ENCODE data around the gene OPRD1. TPM values are rescaled to one million over a fixed set of nuclear protein-coding genes. Genes with fewer than 3 reads are reported as not detected.

Gene OPRD1
- total RNA-seq, 1 experiment from 2014 or later, result not detected

- intact Hi-C loops (cut with micrococcal nuclease; ENCODE audit: unreplicated experiment), result no loop called here
- H3F3A ChIP-seq (ENCODE audit: insufficient read depth, low read depth), result peaks cover 7% of the 10 kb centered on the region; the same call in 1 of the 2 replicates
Observed at GRCh38 chr1:28796352-28797211, 15.4 kb upstream of the OPRD1 start.

GRCh38 chr1:28800324-28800723, 11.6 kb upstream of the OPRD1 start:
- Histone ChIP-seq H2AFZ (no peak overlapping the region), H3K4me2 (no peak overlapping the region), H3K9me2 (ENCODE audit: insufficient read depth) (no peaks in the 10 kb centered on the region), H4K20me1 (ENCODE audit: insufficient read depth) (no peaks in the 10 kb centered on the region), H3K27me3 (ENCODE audit: insufficient read depth, low read depth) (no peaks in the 10 kb centered on the region), H3K36me3 (ENCODE audit: low read depth) (no peaks in the 10 kb centered on the region), H3F3A (ENCODE audit: insufficient read depth, low read depth) (peaks cover 7% of the 10 kb centered on the region; the same call in 1 of the 2 replicates), H3K27ac (no peak overlapping the region), H3K79me2 (ENCODE audit: low read depth) (no peaks in the 10 kb centered on the region), H3K9me3 (ENCODE audit: insufficient read depth, low read depth) (no peaks in the 10 kb centered on the region), H3K4me1 (replicated peaks; ENCODE audit: insufficient read depth) (peaks cover 12% of the 10 kb centered on the region), H3K4me3 (no peak overlapping the region)
- no TSS peak for BruUV-seq (replicated peaks)
- ChIA-PET POLR2A (ENCODE audit: unreplicated experiment) (no interaction called here), CTCF (no interaction called here)
- no peak for TF ChIP-seq EZH2 (IDR thresholded peaks at IDR 0.05; ENCODE audit: low read depth)
- no peak for TF ChIP-seq CTCF (conservative IDR thresholded peaks at IDR 0.05)
- intact Hi-C loops (cut with micrococcal nuclease; ENCODE audit: unreplicated experiment), result no loop called here
- no peak for DNase-seq

More at GRCh38 chr1:28796352-28797211, 15.4 kb upstream of the OPRD1 start:
- H3K27me3 ChIP-seq (ENCODE audit: insufficient read depth, low read depth), result no peaks in the 10 kb centered on the region
- H3K9me2 ChIP-seq (ENCODE audit: insufficient read depth), result no peaks in the 10 kb centered on the region
- CTCF ChIA-PET, result no interaction called here
- DNase-seq, result no peak
- POLR2A ChIA-PET (ENCODE audit: unreplicated experiment), result interaction anchor here (0.6 kb wide), 1 partner anchor 77 kb away, joined by 19 read pairs; no protein-coding TSS in a partner anchor
- no peak overlapping the region for H3K4me3 ChIP-seq
- no peaks in the 10 kb centered on the region for H4K20me1 ChIP-seq (ENCODE audit: insufficient read depth)
- BruUV-seq (replicated peaks), result no TSS peak
- no peak overlapping the region for H2AFZ ChIP-seq
- no peak overlapping the region for H3K27ac ChIP-seq
- no peaks in the 10 kb centered on the region for H3K79me2 ChIP-seq (ENCODE audit: low read depth)
- H3K36me3 ChIP-seq (ENCODE audit: low read depth), result no peaks in the 10 kb centered on the region
- no peaks in the 10 kb centered on the region for H3K9me3 ChIP-seq (ENCODE audit: insufficient read depth, low read depth)
- peaks cover 12% of the 10 kb centered on the region for H3K4me1 ChIP-seq (replicated peaks; ENCODE audit: insufficient read depth)
- no peak for TF ChIP-seq EZH2 (IDR thresholded peaks at IDR 0.05; ENCODE audit: low read depth)
- TF ChIP-seq CTCF (conservative IDR thresholded peaks at IDR 0.05), result no peak
- H3K4me2 ChIP-seq, result peak overlapping the region; percentile 55

- no peaks in the 10 kb centered on the region for H4K20me1 ChIP-seq (ENCODE audit: insufficient read depth)
- no peak overlapping the region for H3K27ac ChIP-seq
- H3F3A ChIP-seq (ENCODE audit: insufficient read depth, low read depth), result no peaks in the 10 kb centered on the region
- H3K79me2 ChIP-seq (ENCODE audit: low read depth), result no peaks in the 10 kb centered on the region
- ChIA-PET CTCF (no interaction called here), POLR2A (ENCODE audit: unreplicated experiment) (no interaction called here)
- no peak for DNase-seq
- no peak overlapping the region for H3K4me2 ChIP-seq
- no peak for TF ChIP-seq EZH2 (IDR thresholded peaks at IDR 0.05; ENCODE audit: low read depth)
- no peak overlapping the region for H3K4me3 ChIP-seq
- no peaks in the 10 kb centered on the region for H3K27me3 ChIP-seq (ENCODE audit: insufficient read depth, low read depth)
- intact Hi-C loops (cut with micrococcal nuclease; ENCODE audit: unreplicated experiment), result no loop called here
- no peaks in the 10 kb centered on the region for H3K9me3 ChIP-seq (ENCODE audit: insufficient read depth, low read depth)
- no peaks in the 10 kb centered on the region for H3K9me2 ChIP-seq (ENCODE audit: insufficient read depth)
- BruUV-seq (replicated peaks), result no TSS peak
- no peaks in the 10 kb centered on the region for H3K36me3 ChIP-seq (ENCODE audit: low read depth)
- H2AFZ ChIP-seq, result no peak overlapping the region
- peaks cover 4% of the 10 kb centered on the region for H3K4me1 ChIP-seq (replicated peaks; ENCODE audit: insufficient read depth)
Observed at GRCh38 chr1:28801461-28801860, 10.5 kb upstream of the OPRD1 start.
